ENCODE measurements around the gene BST1. TPM values are rescaled to one million over a fixed set of nuclear protein-coding genes. Genes with fewer than 3 reads are reported as not detected.

BST1 gene
- total and polyA plus RNA-seq, 3 donors from 2014 or later, result 1.1 to 6.9 (median 1.6) TPM

- WGBS, 2 donors, result 68 to 74% methylated on average over 1 of the region's 1 CpG
- no peaks in the 10 kb centered on the region for H3K36me3 ChIP-seq (ENCODE audit: low read depth, missing control alignments)
- intact Hi-C loops (cut with DNase I; ENCODE audit: low total_unique reads), result no loop called here
- no peaks in the 10 kb centered on the region for H3K4me1 ChIP-seq
- DNase-seq, result no peak
- H3K4me3 ChIP-seq, result no peak overlapping the region
- no peak overlapping the region for H3K27ac ChIP-seq
- no peak for TF ChIP-seq POLR2A (IDR thresholded peaks at IDR 0.05)
- TF ChIP-seq CTCF (IDR thresholded peaks at IDR 0.05), result no peak
- no peaks in the 10 kb centered on the region for H3K9me3 ChIP-seq
- no peaks in the 10 kb centered on the region for H3K27me3 ChIP-seq
Measured at GRCh38 chr4:15742637-15743036, 39.8 kb downstream of the BST1 start.

- H3K4me1 ChIP-seq, result no peaks in the 10 kb centered on the region
- H3K4me3 ChIP-seq, result no peak overlapping the region
- no peak overlapping the region for H3K27ac ChIP-seq
- H3K9me3 ChIP-seq, result no peaks in the 10 kb centered on the region
- TF ChIP-seq POLR2A (IDR thresholded peaks at IDR 0.05) (no peak), CTCF (IDR thresholded peaks at IDR 0.05) (no peak)
- H3K27me3 ChIP-seq, result no peaks in the 10 kb centered on the region
- intact Hi-C loops (cut with DNase I; ENCODE audit: low total_unique reads), result no loop called here
- no peak for DNase-seq
- no peaks in the 10 kb centered on the region for H3K36me3 ChIP-seq (ENCODE audit: low read depth, missing control alignments)
- 54 to 79% methylated on average over 5 of the region's 5 CpGs for WGBS, 2 donors
Measured at GRCh38 chr4:15744016-15744545, 41.2 kb downstream of the BST1 start.

- WGBS, 2 donors, result 95 to 100% methylated on average over 1 of the region's 1 CpG
- Histone ChIP-seq H3K27ac (no peak overlapping the region), H3K4me3 (no peak overlapping the region), H3K4me1 (no peaks in the 10 kb centered on the region), H3K9me3 (no peaks in the 10 kb centered on the region), H3K27me3 (no peaks in the 10 kb centered on the region), H3K36me3 (ENCODE audit: low read depth, missing control alignments) (no peaks in the 10 kb centered on the region)
- TF ChIP-seq POLR2A (IDR thresholded peaks at IDR 0.05) (no peak), CTCF (IDR thresholded peaks at IDR 0.05) (no peak)
- intact Hi-C loops (cut with DNase I; ENCODE audit: low total_unique reads), result no loop called here
- no peak for DNase-seq
Measured at GRCh38 chr4:15746110-15746509, 43.2 kb downstream of the BST1 start.

- Histone ChIP-seq H3K27ac (no peak overlapping the region), H3K9me3 (no peaks in the 10 kb centered on the region), H3K27me3 (no peaks in the 10 kb centered on the region), H3K36me3 (ENCODE audit: low read depth, missing control alignments) (no peaks in the 10 kb centered on the region), H3K4me1 (no peaks in the 10 kb centered on the region), H3K4me3 (no peak overlapping the region)
- WGBS, 2 donors, result 68 to 79% methylated on average over 6 of the region's 6 CpGs
- intact Hi-C loops (cut with DNase I; ENCODE audit: low total_unique reads), result no loop called here
- TF ChIP-seq POLR2A (IDR thresholded peaks at IDR 0.05) (no peak), CTCF (IDR thresholded peaks at IDR 0.05) (no peak)
- DNase-seq, result no peak
Measured at GRCh38 chr4:15749001-15749400, 46.1 kb downstream of the BST1 start.

- intact Hi-C loops (cut with DNase I; ENCODE audit: low total_unique reads), result no loop called here
- TF ChIP-seq POLR2A (IDR thresholded peaks at IDR 0.05) (no peak), CTCF (IDR thresholded peaks at IDR 0.05) (no peak)
- Histone ChIP-seq H3K36me3 (ENCODE audit: low read depth, missing control alignments) (no peaks in the 10 kb centered on the region), H3K27ac (no peak overlapping the region), H3K27me3 (no peaks in the 10 kb centered on the region), H3K4me3 (no peak overlapping the region), H3K9me3 (no peaks in the 10 kb centered on the region), H3K4me1 (no peaks in the 10 kb centered on the region)
- DNase-seq, result no peak
- 73 to 95% methylated on average over 2 of the region's 2 CpGs for WGBS, 2 donors
Measured at GRCh38 chr4:15751153-15751552, 48.3 kb downstream of the BST1 start.

Data from testis (tissue), 3 donors.